GM13977 (cell line): ENCODE data around the gene IGF1.
A peak's percentile ranks its signal among the peaks of the same experiment; 100 is the strongest.

Source experiments
- DNase-seq: peaks from one replicate; pipeline ENCODE4 v3.0.0; 2012; ENCODE audit warnings: low spot score
- in situ Hi-C: fragments of 300-500 bp; cut with MboI; formaldehyde crosslinking; loops from one replicate; pipeline ENCODE4 v1.12.0; 2022; ENCODE audit warnings: low sequenced_read_pairs, low pct_unique_long_range_greater_than_20kb, mixed read lengths, inconsistent platforms; ENCODE audit not compliant: unreplicated experiment
- TF ChIP-seq, protein P1 (sequence below): IDR thresholded peaks from 2 replicates; pipeline ENCODE4 v1.5.1; 2012; ENCODE audit warnings: mild to moderate bottlenecking, control low read depth; ENCODE audit not compliant: insufficient read depth; ENCODE audit errors: extremely low read depth, missing control alignments

Gene IGF1

DNA sequence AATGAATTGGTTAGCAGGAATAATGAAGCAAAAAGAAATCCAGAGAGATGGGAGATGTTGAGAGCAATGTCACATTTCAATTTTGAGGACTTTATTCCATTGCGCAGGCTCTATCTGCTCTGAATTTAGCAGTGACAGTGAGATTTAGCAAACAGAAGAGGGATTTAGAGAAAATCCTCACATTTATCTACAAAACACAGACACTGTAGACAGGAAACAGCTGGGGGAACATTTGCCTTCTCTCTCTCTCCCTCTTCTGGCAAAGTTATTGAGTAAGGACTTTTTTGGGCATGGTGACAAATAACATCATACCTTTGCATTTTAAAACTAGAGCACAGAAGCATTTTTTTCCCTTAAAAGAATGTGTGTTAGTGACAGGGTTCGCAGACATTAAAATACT is at the start of gene IGF1:
Gene IGF1, minus strand, starts transcription at position 158 of the 400 bp plus-strand sequence. CDS start 182 bp downstream, outside the sequence.
- in situ Hi-C loops = loop anchor here (10.0 kb wide), 1 partner anchor 546 kb away; no protein-coding TSS in a partner anchor
- DNase-seq = no peak
- TF ChIP-seq, protein P1, sequence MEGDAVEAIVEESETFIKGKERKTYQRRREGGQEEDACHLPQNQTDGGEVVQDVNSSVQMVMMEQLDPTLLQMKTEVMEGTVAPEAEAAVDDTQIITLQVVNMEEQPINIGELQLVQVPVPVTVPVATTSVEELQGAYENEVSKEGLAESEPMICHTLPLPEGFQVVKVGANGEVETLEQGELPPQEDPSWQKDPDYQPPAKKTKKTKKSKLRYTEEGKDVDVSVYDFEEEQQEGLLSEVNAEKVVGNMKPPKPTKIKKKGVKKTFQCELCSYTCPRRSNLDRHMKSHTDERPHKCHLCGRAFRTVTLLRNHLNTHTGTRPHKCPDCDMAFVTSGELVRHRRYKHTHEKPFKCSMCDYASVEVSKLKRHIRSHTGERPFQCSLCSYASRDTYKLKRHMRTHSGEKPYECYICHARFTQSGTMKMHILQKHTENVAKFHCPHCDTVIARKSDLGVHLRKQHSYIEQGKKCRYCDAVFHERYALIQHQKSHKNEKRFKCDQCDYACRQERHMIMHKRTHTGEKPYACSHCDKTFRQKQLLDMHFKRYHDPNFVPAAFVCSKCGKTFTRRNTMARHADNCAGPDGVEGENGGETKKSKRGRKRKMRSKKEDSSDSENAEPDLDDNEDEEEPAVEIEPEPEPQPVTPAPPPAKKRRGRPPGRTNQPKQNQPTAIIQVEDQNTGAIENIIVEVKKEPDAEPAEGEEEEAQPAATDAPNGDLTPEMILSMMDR = peak; percentile 28

DNA sequence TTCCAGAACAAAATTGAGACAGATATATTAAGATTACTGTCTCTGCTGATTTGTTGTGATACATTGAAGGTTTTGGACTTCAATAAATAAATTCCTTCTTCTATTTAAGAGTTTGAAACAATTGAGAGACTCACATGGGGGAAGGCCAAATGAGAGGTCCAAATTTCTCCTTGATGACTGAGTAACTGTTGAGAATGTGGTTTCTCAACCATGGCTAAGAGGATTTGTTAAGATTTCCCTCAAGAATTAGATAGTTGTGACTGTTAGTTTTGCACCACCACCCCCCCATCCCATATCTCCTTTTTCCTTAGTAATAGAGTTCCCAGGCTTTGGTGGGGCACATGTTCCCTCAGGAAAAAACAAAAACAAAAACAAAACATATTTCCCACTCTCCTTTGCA is 47.7 kb upstream of the IGF1 start:
- TF ChIP-seq, protein P1 = no peak
- DNase-seq = no peak
- in situ Hi-C loops = no loop called here

DNA sequence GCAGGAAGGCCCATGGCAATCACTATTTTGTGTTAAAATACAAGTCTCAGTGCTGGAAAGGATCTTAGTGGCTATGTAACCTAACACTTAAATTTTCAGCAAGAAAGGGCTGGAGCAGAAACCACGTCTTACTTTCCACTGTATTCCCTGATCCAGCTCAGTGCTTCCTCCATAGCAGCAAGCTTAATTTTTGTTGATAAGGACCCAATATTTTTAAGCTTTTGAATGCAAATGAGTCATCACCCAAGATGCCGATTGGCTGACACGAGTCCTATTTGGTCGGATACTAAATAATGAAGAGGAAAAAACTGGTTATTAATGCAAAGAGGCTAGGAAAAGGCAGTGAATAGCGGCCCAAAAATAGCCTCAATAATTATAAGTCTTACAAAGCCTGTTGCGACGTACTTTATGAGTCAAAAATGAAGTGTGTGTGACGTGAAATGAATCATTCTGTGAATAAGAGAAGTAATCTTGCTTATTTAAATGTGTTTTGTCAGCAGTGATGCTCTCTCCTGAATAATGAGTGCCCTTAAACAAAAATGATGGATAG is 46.9 kb upstream of the IGF1 start:
- in situ Hi-C loops = no loop called here
- no peak for DNase-seq
- TF ChIP-seq, protein P1 = no peak

DNA sequence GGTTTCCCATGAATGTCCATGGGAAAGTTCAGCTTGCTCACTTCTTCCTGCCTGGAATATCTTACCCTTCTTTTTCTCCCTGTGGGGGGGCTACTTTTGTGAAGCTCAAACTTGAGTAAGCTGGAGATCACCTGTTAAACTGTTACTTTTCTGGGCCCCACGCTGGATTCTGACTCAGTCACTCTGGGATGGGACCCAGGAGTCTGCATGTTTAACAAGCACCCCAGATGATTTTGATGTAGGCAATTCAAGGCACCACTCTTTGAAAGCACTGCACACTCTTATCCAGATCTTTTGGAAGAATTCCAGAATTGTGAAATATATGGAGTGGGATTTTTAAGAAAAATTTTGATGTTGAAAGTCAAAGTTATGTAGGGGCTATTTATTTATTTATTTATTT is 46.3 kb upstream of the IGF1 start:
- DNase-seq = no peak
- in situ Hi-C loops = no loop called here
- TF ChIP-seq, protein P1 = no peak

DNA sequence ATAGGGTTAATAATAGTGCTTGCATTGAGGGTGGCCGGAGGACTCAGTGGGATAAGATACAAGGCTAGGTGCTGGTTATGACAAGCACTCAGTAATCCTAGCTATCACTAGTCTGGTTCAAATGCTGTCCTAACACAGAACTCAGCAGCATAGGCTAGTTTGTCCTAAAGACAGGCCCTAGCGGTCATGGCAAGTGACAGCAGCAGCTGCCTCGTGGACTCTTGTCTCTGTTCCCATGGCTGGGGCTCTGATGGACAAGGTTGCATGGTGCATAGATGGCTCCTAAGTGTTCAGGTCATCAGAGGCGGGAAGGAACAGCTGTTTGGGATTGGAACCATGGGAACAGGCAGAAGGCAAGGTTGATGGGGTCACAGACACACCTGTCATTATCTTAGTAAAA is 42.4 kb upstream of the IGF1 start:
- in situ Hi-C loops = no loop called here
- TF ChIP-seq, protein P1 = no peak
- DNase-seq = no peak

DNA sequence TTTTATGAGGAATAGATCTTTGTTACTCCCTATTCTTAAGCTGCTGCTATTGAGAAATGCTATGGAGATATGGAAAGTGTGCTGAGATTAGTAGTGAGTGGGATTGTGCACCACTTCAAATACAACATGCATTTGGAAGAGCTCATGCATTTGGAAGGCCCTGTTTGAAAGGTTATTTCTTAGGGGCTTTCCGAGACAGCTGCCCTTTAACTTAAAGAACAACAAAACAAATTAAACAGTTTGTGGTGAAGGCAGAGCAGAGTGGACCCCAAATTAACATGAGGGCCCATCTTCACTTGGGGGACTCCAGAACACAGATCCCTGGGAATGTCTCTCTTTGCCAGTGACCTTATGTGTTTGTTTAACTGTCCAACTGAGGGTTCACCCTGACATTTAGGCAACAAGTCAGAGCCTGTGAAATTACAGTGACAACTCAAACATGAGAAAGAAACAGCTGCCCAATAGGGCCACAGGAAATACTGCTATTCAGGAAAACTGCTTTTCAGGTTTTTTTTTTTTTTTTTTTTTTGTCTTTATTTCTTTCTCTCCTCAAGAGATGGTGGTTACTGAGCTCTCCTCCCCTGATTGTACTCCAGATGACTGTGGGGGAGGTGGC is 41.4 kb upstream of the IGF1 start:
- DNase-seq = no peak
- in situ Hi-C loops = no loop called here
- TF ChIP-seq, protein P1 = no peak
